AG09319 (cell line): ENCODE measurements around the gene PRKCZ.
A peak's percentile ranks its signal among the peaks of the same experiment; 100 is the strongest.

ENCODE experiments used
- DNase-seq: peaks from one replicate; pipeline ENCODE4 v3.0.0-alpha.2; 2010; ENCODE audit warnings: low read depth; ENCODE audit errors: extremely low read depth
- CTCF ChIP-seq: IDR thresholded peaks from 2 replicates; pipeline ENCODE4 v1.5.1; 2011; ENCODE audit warnings: low read depth, mild to moderate bottlenecking, inconsistent platforms, low read length, moderate library complexity

The PRKCZ gene

GRCh38 chr1:2202843-2203601 lies 152.8 kb downstream of the PRKCZ start:
- DNase-seq, result no peak
- no peak for TF ChIP-seq CTCF

DNA sequence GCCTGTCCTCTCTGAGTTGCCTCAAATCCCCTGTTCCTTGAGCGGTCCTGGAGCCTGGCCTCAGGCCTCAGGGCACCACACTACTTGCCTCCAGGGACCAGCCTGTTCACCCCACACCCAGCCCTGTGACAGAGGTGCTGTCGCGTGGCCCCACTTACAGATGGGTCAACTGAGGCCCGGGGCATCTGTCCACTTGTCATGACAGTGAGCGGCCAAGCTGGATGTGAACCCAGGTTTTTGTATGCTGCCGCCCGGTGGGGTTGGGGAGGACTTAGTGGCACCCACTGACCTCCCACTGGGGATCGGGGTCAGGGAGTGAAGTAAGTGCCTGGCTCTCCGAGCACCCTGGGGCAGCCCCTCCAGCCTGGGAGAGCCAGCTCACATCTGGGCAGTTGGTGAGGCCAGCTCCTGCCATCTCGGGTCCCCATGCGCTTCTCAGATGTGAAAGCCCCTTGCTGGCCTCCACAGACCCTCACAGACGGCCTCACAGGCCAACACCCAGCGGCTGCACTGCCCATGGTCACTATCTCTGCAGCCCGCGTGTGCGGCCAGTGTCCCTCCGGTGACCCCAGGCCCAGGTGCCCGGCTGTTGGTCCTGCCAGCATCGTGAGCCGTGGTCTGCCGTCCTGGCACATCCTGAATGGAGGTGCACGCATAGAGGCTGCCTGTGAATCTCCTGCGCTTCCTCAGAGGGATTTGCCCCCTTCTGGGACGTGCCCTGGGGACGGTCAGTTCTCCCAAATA lies 153.6 kb downstream of the PRKCZ start:
- no peak for DNase-seq
- TF ChIP-seq CTCF, result no peak

- no peak for DNase-seq
Measured at GRCh38 chr1:2204415-2205190, 154.4 kb downstream of the PRKCZ start.

DNA sequence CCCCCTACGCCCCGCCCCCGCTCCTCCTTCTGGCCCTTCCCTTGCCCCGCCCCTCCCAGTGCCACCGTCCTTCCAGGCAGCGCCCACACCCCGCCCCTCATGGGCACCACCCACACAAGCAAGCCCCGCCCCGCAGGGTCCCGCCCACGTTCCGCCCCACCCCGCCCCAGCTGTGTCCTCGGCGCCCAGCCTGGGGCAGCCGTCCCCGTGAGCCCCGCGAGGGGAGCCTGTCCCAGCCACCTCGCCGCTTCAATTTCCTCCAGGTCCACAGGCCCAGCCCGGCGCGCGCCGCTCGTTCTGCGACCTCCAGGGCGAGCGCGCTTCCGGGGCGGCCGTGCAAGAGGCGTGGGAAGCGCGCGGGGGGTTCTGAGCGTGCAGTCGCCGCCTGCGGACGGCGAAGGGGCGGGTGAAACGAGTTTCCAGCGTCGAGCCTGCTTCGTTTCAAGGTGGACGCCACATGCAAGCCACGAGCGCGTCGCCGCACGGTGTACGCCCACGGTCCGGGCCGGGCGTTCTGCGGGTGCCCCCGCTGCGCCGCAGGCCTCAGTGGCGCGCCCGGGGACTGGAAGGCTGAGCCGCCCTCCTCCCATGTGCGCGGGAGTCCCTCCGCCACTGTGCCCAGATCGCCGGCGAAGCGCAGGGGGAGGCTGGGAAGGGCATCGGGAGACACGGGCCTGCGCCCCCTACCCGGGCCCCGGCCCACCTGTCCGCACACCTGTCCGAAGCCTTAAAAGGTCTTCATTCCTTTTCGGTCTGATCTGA lies 155.2 kb downstream of the PRKCZ start:
- peak; percentile 92 for DNase-seq
- TF ChIP-seq CTCF, result no peak

More at GRCh38 chr1:2204415-2205190, 154.4 kb downstream of the PRKCZ start:
- TF ChIP-seq CTCF, result no peak

GRCh38 chr1:2206813-2207487 lies 156.7 kb downstream of the PRKCZ start:
- no peak for TF ChIP-seq CTCF

DNA sequence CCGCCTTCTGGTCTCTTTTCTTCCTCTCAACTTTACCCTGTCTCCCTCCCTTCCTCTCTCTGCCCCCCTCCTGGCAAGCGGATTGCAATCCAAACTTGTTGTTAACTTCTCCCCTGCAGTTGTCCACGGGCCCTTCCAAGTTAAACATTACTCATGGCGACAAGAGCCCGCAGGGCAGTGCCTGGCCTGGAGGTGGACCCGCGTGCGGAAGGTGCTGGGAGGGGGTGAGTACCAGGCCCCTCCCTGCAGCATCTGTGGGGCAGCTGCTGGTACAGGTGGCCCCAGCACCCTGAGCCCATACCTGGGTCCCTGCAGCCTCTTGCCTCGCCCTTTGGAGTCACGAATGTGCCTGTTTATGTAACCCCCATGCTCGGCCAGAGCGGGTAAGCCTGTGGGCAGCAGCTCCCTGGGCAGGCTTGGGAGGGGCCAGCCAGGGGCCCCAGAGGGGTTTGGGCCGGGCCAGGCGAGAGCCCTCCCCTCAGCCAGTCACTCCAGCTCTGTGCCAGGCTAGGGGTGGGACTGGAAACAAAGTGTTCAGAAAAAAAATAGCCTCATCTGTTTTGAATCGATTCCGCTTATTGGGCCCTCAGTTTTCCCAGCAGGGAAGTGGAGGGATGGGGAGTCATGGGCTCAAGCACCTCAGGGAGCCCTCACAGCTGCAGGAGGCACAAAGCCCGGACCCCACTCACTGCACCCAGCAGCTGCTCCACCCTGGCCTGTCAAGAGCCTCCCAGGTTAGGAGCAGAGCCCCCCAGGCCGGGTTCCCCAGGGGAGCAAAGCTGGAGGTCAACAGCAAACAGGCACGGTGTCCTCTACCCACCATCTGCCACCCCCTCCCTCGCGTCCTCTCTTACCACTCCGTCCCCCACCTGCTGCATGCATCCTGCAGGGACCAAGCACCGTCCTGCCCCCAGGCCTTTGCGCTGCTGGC lies 158.4 kb downstream of the PRKCZ start:
- TF ChIP-seq CTCF, result no peak
- DNase-seq, result peak; percentile 79

More at GRCh38 chr1:2206813-2207487, 156.7 kb downstream of the PRKCZ start:
- no peak for DNase-seq
